HAP-1 (cell line): ENCODE results near the gene RAVER2.
"Not testable (repeated sequence)": the region's sequence is repeated elsewhere in the genome, so short reads cannot be mapped to it uniquely, and the experiment has no call there.

Experiments used
- DNase-seq, 2 experiments: peaks; one replicate each; pipeline ENCODE4 v3.0.0-alpha.2; 2016 to 2020; ENCODE audit warnings: low spot score in 2 of 2
- H3K27me3 ChIP-seq: fragments of 250-450 bp; sonication (Bioruptor Pico); 2 replicates; pipeline ENCODE4 v1.5.1; 2020; ENCODE audit warnings: low read depth, mild to moderate bottlenecking, moderate library complexity
- H3K36me3 ChIP-seq: fragments of 250-450 bp; sonication (Bioruptor Pico); replicated peaks from 2 replicates; pipeline ENCODE4 v1.5.1; 2020; ENCODE audit warnings: mild to moderate bottlenecking
- H3K4me1 ChIP-seq: fragments of 250-450 bp; sonication (Bioruptor Pico); 2 replicates; pipeline ENCODE4 v1.5.1; 2020; ENCODE audit warnings: mild to moderate bottlenecking
- H3K4me3 ChIP-seq: fragments of 250-450 bp; sonication (Bioruptor Pico); 2 replicates; pipeline ENCODE4 v1.5.1; 2020; ENCODE audit warnings: mild to moderate bottlenecking, moderate library complexity
- H3K9me3 ChIP-seq: fragments of 250-450 bp; sonication (Bioruptor Pico); 2 replicates; pipeline ENCODE4 v1.5.1; 2020; ENCODE audit warnings: mild to moderate bottlenecking, moderate library complexity
- in situ Hi-C: fragments of 300-500 bp; cut with MboI; formaldehyde crosslinking; loops from 3 replicates; pipeline ENCODE4 v1.14.3; 2020; ENCODE audit warnings: low sequenced_read_pairs, inconsistent platforms, mixed read lengths

The RAVER2 gene

GRCh38 chr1:64757213-64757612 is 12.3 kb downstream of the RAVER2 start:
- Histone ChIP-seq H3K36me3 (no peaks in the 10 kb centered on the region), H3K4me1 (peaks cover 30% of the 10 kb centered on the region), H3K27me3 (no peaks in the 10 kb centered on the region), H3K4me3 (no peak overlapping the region), H3K9me3 (no peaks in the 10 kb centered on the region)
- in situ Hi-C loops, result no loop called here
- DNase-seq, result no peak

- in situ Hi-C loops, result no loop called here
Measured at GRCh38 chr1:64758233-64758632, 13.4 kb downstream of the RAVER2 start.

GRCh38 chr1:64759968-64760367 is 15.1 kb downstream of the RAVER2 start:
- H3K27me3 ChIP-seq, result no peaks in the 10 kb centered on the region
- peaks cover 18% of the 10 kb centered on the region for H3K4me1 ChIP-seq
- H3K4me3 ChIP-seq, result no peak overlapping the region
- in situ Hi-C loops, result no loop called here
- H3K36me3 ChIP-seq, result no peaks in the 10 kb centered on the region
- DNase-seq, result no peak
- no peaks in the 10 kb centered on the region for H3K9me3 ChIP-seq

More at GRCh38 chr1:64758233-64758632, 13.4 kb downstream of the RAVER2 start:
- no peak overlapping the region for H3K4me3 ChIP-seq
- H3K9me3 ChIP-seq, result no peaks in the 10 kb centered on the region
- H3K27me3 ChIP-seq, result no peaks in the 10 kb centered on the region
- H3K36me3 ChIP-seq, result no peaks in the 10 kb centered on the region
- no peak for DNase-seq
- H3K4me1 ChIP-seq, result peaks cover 30% of the 10 kb centered on the region

GRCh38 chr1:64765012-64765411 is 20.1 kb downstream of the RAVER2 start:
- DNase-seq, result no peak
- Histone ChIP-seq H3K27me3 (no peaks in the 10 kb centered on the region), H3K4me3 (no peak overlapping the region), H3K4me1 (peaks cover 8% of the 10 kb centered on the region), H3K9me3 (no peaks in the 10 kb centered on the region), H3K36me3 (peaks cover 1% of the 10 kb centered on the region)
- in situ Hi-C loops, result no loop called here

- DNase-seq, result no peak
- Histone ChIP-seq H3K4me1 (peaks cover 8% of the 10 kb centered on the region), H3K9me3 (no peaks in the 10 kb centered on the region), H3K4me3 (no peak overlapping the region), H3K36me3 (peaks cover 4% of the 10 kb centered on the region), H3K27me3 (no peaks in the 10 kb centered on the region)
- in situ Hi-C loops, result no loop called here
Measured at GRCh38 chr1:64765826-64766225, 21.0 kb downstream of the RAVER2 start.

- in situ Hi-C loops, result no loop called here
- no peak for DNase-seq
- H3K36me3 ChIP-seq, result peaks cover 4% of the 10 kb centered on the region
- H3K27me3 ChIP-seq, result no peaks in the 10 kb centered on the region
- no peak overlapping the region for H3K4me3 ChIP-seq
- H3K4me1 ChIP-seq, result peaks cover 2% of the 10 kb centered on the region
- no peaks in the 10 kb centered on the region for H3K9me3 ChIP-seq
Measured at GRCh38 chr1:64766429-64766828, 21.6 kb downstream of the RAVER2 start.

- Histone ChIP-seq H3K4me3 (no peak overlapping the region), H3K36me3 (peaks cover 4% of the 10 kb centered on the region), H3K4me1 (no peaks in the 10 kb centered on the region), H3K27me3 (no peaks in the 10 kb centered on the region), H3K9me3 (no peaks in the 10 kb centered on the region)
- no peak for DNase-seq
- in situ Hi-C loops, result no loop called here
Measured at GRCh38 chr1:64769482-64769881, 24.6 kb downstream of the RAVER2 start.

GRCh38 chr1:64769971-64770370 is 25.1 kb downstream of the RAVER2 start:
- in situ Hi-C loops, result no loop called here
- H3K4me3 ChIP-seq, result no peak overlapping the region
- H3K9me3 ChIP-seq, result no peaks in the 10 kb centered on the region
- H3K4me1 ChIP-seq, result no peaks in the 10 kb centered on the region
- no peak for DNase-seq
- peaks cover 4% of the 10 kb centered on the region for H3K36me3 ChIP-seq
- no peaks in the 10 kb centered on the region for H3K27me3 ChIP-seq

- DNase-seq, H3K36me3 ChIP-seq, H3K4me1 ChIP-seq, in situ Hi-C loops, H3K27me3 ChIP-seq, H3K9me3 ChIP-seq, H3K4me3 ChIP-seq: not testable (repeated sequence)
Measured at GRCh38 chr1:64773306-64773705, 28.4 kb downstream of the RAVER2 start.

GRCh38 chr1:64775113-64775512 is 30.2 kb downstream of the RAVER2 start:
- H3K4me3 ChIP-seq, result no peak overlapping the region
- no peaks in the 10 kb centered on the region for H3K4me1 ChIP-seq
- H3K9me3 ChIP-seq, result no peaks in the 10 kb centered on the region
- H3K36me3 ChIP-seq, result peaks cover 7% of the 10 kb centered on the region
- no peaks in the 10 kb centered on the region for H3K27me3 ChIP-seq
- in situ Hi-C loops, result no loop called here
- DNase-seq, result no peak

- in situ Hi-C loops, H3K4me1 ChIP-seq, DNase-seq: not testable (repeated sequence)
Measured at GRCh38 chr1:64782044-64782443, 37.2 kb downstream of the RAVER2 start.

GRCh38 chr1:64782848-64783247 is 38.0 kb downstream of the RAVER2 start:
- DNase-seq, H3K9me3 ChIP-seq, H3K4me1 ChIP-seq, H3K4me3 ChIP-seq, H3K27me3 ChIP-seq, in situ Hi-C loops, H3K36me3 ChIP-seq: not testable (repeated sequence)

More at GRCh38 chr1:64782044-64782443, 37.2 kb downstream of the RAVER2 start:
- H3K36me3 ChIP-seq, H3K9me3 ChIP-seq, H3K27me3 ChIP-seq, H3K4me3 ChIP-seq: not testable (repeated sequence)

- in situ Hi-C loops, result no loop called here
- Histone ChIP-seq H3K27me3 (no peaks in the 10 kb centered on the region), H3K9me3 (no peaks in the 10 kb centered on the region; the same call in 1 of the 2 replicates), H3K4me1 (no peaks in the 10 kb centered on the region), H3K4me3 (no peak overlapping the region), H3K36me3 (peaks cover 10% of the 10 kb centered on the region; the same call in 1 of the 2 replicates)
- no peak for DNase-seq
Measured at GRCh38 chr1:64790832-64791487, 46.1 kb downstream of the RAVER2 start.

GRCh38 chr1:64798872-64799271 is 54.0 kb downstream of the RAVER2 start:
- Histone ChIP-seq H3K27me3 (no peaks in the 10 kb centered on the region), H3K36me3 (no peaks in the 10 kb centered on the region), H3K4me1 (peaks cover 3% of the 10 kb centered on the region; the same call in 1 of the 2 replicates), H3K9me3 (no peaks in the 10 kb centered on the region), H3K4me3 (no peak overlapping the region)
- in situ Hi-C loops, result no loop called here
- no peak for DNase-seq
